PC-9 (cell line): ENCODE data around the gene LRRC58. TPM values are rescaled to one million over a fixed set of nuclear protein-coding genes. Genes with fewer than 3 reads are reported as not detected.

ENCODE experiments used
- BruUV-seq: library from RNA; stranded (reverse); fragments of 400-500 nt; replicated peaks from 2 replicates; lab custom pipeline; 2021; lab: Mats Ljungman, UMichigan
- CTCF ChIA-PET: fragments of 300-600 bp; sonication (Branson Sonifier 250); formaldehyde crosslinking; loops from one replicate; lab custom pipeline; 2022; ENCODE audit warnings: antibody characterized with exemption; lab: Charles Lee
- POLR2A ChIA-PET: fragments of 300-600 bp; sonication (Branson Sonifier 250); formaldehyde crosslinking; loops from one replicate; lab custom pipeline; 2022; ENCODE audit warnings: antibody characterized with exemption; ENCODE audit not compliant: unreplicated experiment; lab: Charles Lee
- DNase-seq, 2 experiments: peaks; one replicate each; pipeline versions ENCODE4 v3.0.0 to v3.0.0-alpha.2; 2015 to 2022; ENCODE audit warnings: mixed read lengths in 1 of 2
- H2AFZ ChIP-seq: fragments of 200-600 bp; sonication (generic); 2 replicates; pipeline ENCODE4 v1.8.1; 2017; ENCODE audit warnings: antibody characterized with exemption
- H3F3A ChIP-seq: fragments of 200-600 bp; sonication (generic); 2 replicates; pipeline ENCODE4 v1.8.1; 2017; ENCODE audit warnings: antibody characterized with exemption, mild to moderate bottlenecking, low read depth; ENCODE audit not compliant: insufficient read depth
- H3K27ac ChIP-seq: fragments of 200-600 bp; sonication (generic); 2 replicates; pipeline ENCODE4 v1.6.1; 2016; ENCODE audit warnings: mixed run types
- H3K27me3 ChIP-seq: fragments of 200-600 bp; sonication (generic); 2 replicates; pipeline ENCODE4 v1.6.1; 2016; ENCODE audit warnings: low read depth, mixed run types; ENCODE audit not compliant: insufficient read depth
- H3K36me3 ChIP-seq: fragments of 200-600 bp; sonication (generic); 2 replicates; pipeline ENCODE4 v1.6.1; 2016; ENCODE audit warnings: low read depth, mixed run types
- H3K4me1 ChIP-seq: fragments of 200-600 bp; sonication (generic); replicated peaks from 2 replicates; pipeline ENCODE4 v1.6.1; 2016; ENCODE audit warnings: mixed run types; ENCODE audit not compliant: insufficient read depth
- H3K4me2 ChIP-seq: fragments of 200-600 bp; sonication (generic); 2 replicates; pipeline ENCODE4 v1.6.1; 2017; ENCODE audit warnings: mixed run types
- H3K4me3 ChIP-seq: fragments of 200-600 bp; sonication (generic); 2 replicates; pipeline ENCODE4 v1.6.1; 2016; ENCODE audit warnings: mixed run types
- H3K79me2 ChIP-seq: fragments of 200-600 bp; sonication (generic); 2 replicates; pipeline ENCODE4 v1.6.1; 2017; ENCODE audit warnings: low read depth, mixed run types
- H3K9me2 ChIP-seq: fragments of 200-600 bp; sonication (generic); 2 replicates; pipeline ENCODE4 v1.8.1; 2017; ENCODE audit warnings: mild to moderate bottlenecking; ENCODE audit not compliant: insufficient read depth
- H3K9me3 ChIP-seq: fragments of 200-600 bp; sonication (generic); 2 replicates; pipeline ENCODE4 v1.8.1; 2016; ENCODE audit warnings: low read depth; ENCODE audit not compliant: insufficient read depth
- H4K20me1 ChIP-seq: fragments of 200-600 bp; sonication (generic); 2 replicates; pipeline ENCODE4 v1.8.1; 2017; ENCODE audit not compliant: insufficient read depth
- EZH2 ChIP-seq: fragments of 200-600 bp; sonication (generic); IDR thresholded peaks from 2 replicates; pipeline ENCODE4 v1.8.0; 2017; ENCODE audit warnings: antibody characterized with exemption, low read depth
- intact Hi-C: fragments of 100-400 bp; cut with micrococcal nuclease; formaldehyde crosslinking; loops from one replicate; pipeline ENCODE4 v1.10.0; 2022; ENCODE audit not compliant: unreplicated experiment
- total RNA-seq: library from RNA; stranded (reverse); gene quantifications from 2 replicates; pipeline ENCODE4 v1.2.3, GENCODE V29; 2021
- TF ChIP-seq, protein P1 (sequence below): fragments of 200-600 bp; sonication (generic); conservative IDR thresholded peaks from 2 replicates; pipeline ENCODE4 v1.6.1; 2017; ENCODE audit warnings: mixed run types, antibody characterized with exemption, mild to moderate bottlenecking, moderate library complexity

LRRC58 gene
- total RNA-seq, 1 experiment from 2014 or later: 28.9 TPM

DNA sequence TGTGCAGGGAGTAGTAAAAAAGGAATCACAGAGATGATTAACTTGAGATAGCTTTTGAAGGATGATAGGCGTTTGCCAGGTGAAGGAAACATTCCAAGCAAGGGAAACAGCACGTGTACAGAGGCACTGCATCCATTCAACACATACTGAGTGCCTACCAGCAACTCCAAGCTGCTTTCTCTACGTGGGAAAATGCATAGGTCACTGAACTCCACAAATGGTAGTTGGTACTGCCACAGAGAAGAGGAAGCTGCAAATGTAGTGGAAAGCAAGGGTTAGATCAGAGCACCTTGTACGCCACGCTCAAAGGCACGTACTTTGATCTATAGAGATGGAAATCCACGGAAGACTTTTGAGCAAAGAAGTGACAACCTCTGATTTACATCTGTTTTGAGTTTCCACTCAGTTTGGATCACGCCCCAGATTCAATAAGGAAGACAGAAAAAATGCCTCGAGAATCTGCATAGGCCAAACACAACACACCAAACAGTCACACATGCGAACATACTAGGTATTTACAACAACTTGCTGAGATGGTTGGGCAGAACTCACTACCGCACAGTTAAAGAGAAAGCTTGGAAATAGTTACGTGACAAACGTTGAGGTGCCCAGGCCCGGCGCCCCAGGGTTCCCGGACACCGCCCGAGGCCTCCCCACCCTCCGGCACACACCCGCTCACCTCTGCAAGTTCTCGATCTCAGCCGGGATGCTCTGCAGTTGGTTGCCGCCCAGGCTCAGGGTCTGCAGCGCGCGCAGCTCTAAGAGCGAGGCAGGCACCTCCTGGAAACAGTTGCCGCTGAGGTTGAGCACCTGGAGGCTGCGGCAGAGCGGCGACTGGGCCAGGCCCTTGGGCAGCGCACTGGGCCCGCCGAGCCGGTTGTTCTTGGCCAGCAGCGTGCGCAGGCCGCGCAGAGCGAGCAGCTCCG lies 826 bp downstream of the LRRC58 start:
- DNase-seq: no peak
- ChIA-PET POLR2A (interaction anchor here (0.6 to 0.7 kb wide), 5 partner anchors 125 to 738 kb away, joined by 3 to 8 read pairs (median 7); no protein-coding TSS in a partner anchor), CTCF (interaction anchor here (0.7 kb wide), 1 partner anchor 204 kb away, joined by 4 read pairs; no protein-coding TSS in a partner anchor)
- peaks cover 9% of the 10 kb centered on the region for H3F3A ChIP-seq
- intact Hi-C loops: no loop called here
- no peaks in the 10 kb centered on the region for H3K9me2 ChIP-seq
- peaks cover 2% of the 10 kb centered on the region for H4K20me1 ChIP-seq
- BruUV-seq: TSS peak; percentile 33
- peak overlapping the region; percentile 95 for H2AFZ ChIP-seq
- H3K79me2 ChIP-seq: peaks cover 59% of the 10 kb centered on the region
- H3K9me3 ChIP-seq: no peaks in the 10 kb centered on the region
- H3K4me2 ChIP-seq: peak overlapping the region; percentile 93
- peak overlapping the region; percentile 82 for H3K4me3 ChIP-seq
- no peaks in the 10 kb centered on the region for H3K27me3 ChIP-seq
- TF ChIP-seq EZH2: no peak
- TF ChIP-seq, protein P1, sequence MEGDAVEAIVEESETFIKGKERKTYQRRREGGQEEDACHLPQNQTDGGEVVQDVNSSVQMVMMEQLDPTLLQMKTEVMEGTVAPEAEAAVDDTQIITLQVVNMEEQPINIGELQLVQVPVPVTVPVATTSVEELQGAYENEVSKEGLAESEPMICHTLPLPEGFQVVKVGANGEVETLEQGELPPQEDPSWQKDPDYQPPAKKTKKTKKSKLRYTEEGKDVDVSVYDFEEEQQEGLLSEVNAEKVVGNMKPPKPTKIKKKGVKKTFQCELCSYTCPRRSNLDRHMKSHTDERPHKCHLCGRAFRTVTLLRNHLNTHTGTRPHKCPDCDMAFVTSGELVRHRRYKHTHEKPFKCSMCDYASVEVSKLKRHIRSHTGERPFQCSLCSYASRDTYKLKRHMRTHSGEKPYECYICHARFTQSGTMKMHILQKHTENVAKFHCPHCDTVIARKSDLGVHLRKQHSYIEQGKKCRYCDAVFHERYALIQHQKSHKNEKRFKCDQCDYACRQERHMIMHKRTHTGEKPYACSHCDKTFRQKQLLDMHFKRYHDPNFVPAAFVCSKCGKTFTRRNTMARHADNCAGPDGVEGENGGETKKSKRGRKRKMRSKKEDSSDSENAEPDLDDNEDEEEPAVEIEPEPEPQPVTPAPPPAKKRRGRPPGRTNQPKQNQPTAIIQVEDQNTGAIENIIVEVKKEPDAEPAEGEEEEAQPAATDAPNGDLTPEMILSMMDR: no peak
- H3K36me3 ChIP-seq: no peaks in the 10 kb centered on the region; the same call in 1 of the 2 replicates
- H3K4me1 ChIP-seq: peaks cover 25% of the 10 kb centered on the region
- peak overlapping the region; percentile 60 for H3K27ac ChIP-seq

DNA sequence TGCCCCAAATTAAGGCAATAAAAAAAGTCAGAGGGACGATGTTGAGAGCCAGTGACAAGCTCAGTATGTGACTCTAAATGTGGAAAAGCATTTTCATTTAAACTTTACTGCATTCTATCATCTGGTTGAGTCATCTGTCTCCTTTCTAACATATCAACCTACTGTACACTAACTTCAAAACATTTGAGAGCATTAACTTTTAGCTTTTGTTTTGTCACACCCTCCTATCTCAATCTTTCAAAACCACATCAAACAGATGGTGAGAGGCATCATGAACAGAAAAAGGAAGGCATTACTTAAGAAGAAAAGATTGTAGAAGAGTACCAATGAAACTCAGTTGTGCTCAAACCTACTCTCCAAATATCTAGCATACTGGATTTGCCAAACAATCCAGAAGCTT lies 4.8 kb downstream of the LRRC58 start:
- H3K4me3 ChIP-seq: no peak overlapping the region
- peaks cover 93% of the 10 kb centered on the region for H3K79me2 ChIP-seq
- intact Hi-C loops: loop anchor here (5.0 kb wide), 1 partner anchor 327 kb away; no protein-coding TSS in a partner anchor
- BruUV-seq: no TSS peak
- H3K9me3 ChIP-seq: no peaks in the 10 kb centered on the region; the same call in 1 of the 2 replicates
- no peaks in the 10 kb centered on the region for H3K9me2 ChIP-seq
- ChIA-PET POLR2A (interaction anchor here (0.6 kb wide), 1 partner anchor 252 kb away, joined by 3 read pairs; the partner anchor contains the start of gene NDUFB4), CTCF (no interaction called here)
- peaks cover 2% of the 10 kb centered on the region for H4K20me1 ChIP-seq
- H3K4me2 ChIP-seq: no peak overlapping the region
- H2AFZ ChIP-seq: no peak overlapping the region
- TF ChIP-seq, protein P1: no peak
- TF ChIP-seq EZH2: no peak
- H3F3A ChIP-seq: no peaks in the 10 kb centered on the region
- H3K27me3 ChIP-seq: no peaks in the 10 kb centered on the region
- H3K27ac ChIP-seq: no peak overlapping the region
- peaks cover under 1% of the 10 kb centered on the region; the same call in 1 of the 2 replicates for H3K36me3 ChIP-seq
- H3K4me1 ChIP-seq: peaks cover 12% of the 10 kb centered on the region
- DNase-seq: no peak

DNA sequence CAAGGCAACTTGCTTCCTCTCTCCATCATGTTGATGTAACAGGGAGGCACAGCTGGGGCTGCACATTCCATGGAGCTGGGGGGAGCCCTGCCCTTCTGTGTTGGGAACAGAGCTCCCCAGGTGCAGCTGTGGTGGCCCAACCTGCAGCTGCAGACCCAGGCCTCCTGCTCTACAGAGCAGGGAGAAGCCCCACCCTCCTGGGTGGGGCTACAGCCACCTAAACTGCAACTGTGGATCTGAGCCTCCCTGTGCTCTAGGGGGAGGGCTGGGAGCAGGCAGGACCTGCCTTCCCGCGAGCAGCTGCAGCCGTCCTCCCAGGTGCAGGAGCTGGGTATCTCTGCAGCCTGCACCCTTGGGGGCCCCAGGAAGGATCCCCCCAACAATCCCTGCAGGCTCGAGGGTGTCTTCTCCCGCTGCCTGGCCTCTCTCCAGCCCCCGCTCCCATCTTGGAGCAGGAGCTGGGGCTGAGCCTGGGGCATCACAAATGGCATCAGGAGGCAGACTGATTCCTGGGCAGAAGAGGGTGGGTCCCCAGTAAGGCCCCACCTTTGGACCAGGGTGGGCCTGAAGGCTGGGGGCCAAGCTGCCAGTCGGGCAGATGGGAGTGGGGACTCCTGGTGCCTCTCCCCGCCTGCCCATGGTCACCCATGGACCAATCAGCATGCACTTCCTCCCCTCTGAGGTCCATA lies 7.4 kb downstream of the LRRC58 start:
- no peak for TF ChIP-seq EZH2
- TF ChIP-seq, protein P1: no peak
- Histone ChIP-seq H3K79me2 (peaks cover 96% of the 10 kb centered on the region), H4K20me1 (no peaks in the 10 kb centered on the region; the same call in 1 of the 2 replicates), H3K4me1 (peaks cover 2% of the 10 kb centered on the region; the same call in 1 of the 2 replicates), H3K27ac (no peak overlapping the region), H3K27me3 (no peaks in the 10 kb centered on the region), H3F3A (0 out of 2 replicates have a peak, but pooled peaks cover 4% of the 10 kb centered on the region), H3K4me2 (no peak overlapping the region), H3K9me3 (no peaks in the 10 kb centered on the region; the same call in 1 of the 2 replicates), H3K4me3 (no peak overlapping the region), H3K9me2 (no peaks in the 10 kb centered on the region), H3K36me3 (0 out of 2 replicates have a peak, but pooled peaks cover 5% of the 10 kb centered on the region), H2AFZ (no peak overlapping the region)
- CTCF ChIA-PET: interaction anchor here (0.6 kb wide), 1 partner anchor 216 kb away, joined by 3 read pairs; no protein-coding TSS in a partner anchor
- DNase-seq: no peak
- intact Hi-C loops: loop anchor here (5.0 kb wide), 1 partner anchor 325 kb away; no protein-coding TSS in a partner anchor
- POLR2A ChIA-PET: interaction anchor here (0.5 to 0.7 kb wide), 2 partner anchors 22 to 210 kb away, joined by 4 to 7 read pairs; no protein-coding TSS in a partner anchor
- BruUV-seq: no TSS peak
